Endodermal cell (in vitro differentiated cells): ENCODE data around the gene ATP13A2. TPM values are rescaled to one million over a fixed set of nuclear protein-coding genes. Genes with fewer than 3 reads are reported as not detected.

Experiments
- DNase-seq: peaks from one replicate; pipeline ENCODE4 v3.0.0-alpha.2; 2017
- H3K27ac ChIP-seq: 2 replicates; pipeline ENCODE4 v1.5.1; 2013; ENCODE audit warnings: mild to moderate bottlenecking, low read depth, low read length, moderate library complexity
- H3K27me3 ChIP-seq: 2 replicates; pipeline ENCODE4 v1.6.1; 2013; ENCODE audit warnings: mild to moderate bottlenecking, low read length, moderate library complexity; ENCODE audit not compliant: insufficient read depth, control insufficient read depth, poor library complexity, severe bottlenecking
- H3K36me3 ChIP-seq: 2 replicates; pipeline ENCODE4 v1.7.0; 2013; ENCODE audit warnings: mild to moderate bottlenecking, low read length, moderate library complexity; ENCODE audit not compliant: control insufficient read depth, insufficient read depth
- H3K4me1 ChIP-seq: one replicate; pipeline ENCODE4 v1.7.0; 2013; ENCODE audit warnings: low read length; ENCODE audit not compliant: control insufficient read depth, insufficient read depth
- H3K4me3 ChIP-seq: 2 replicates; pipeline ENCODE4 v1.5.1; 2013; ENCODE audit warnings: mild to moderate bottlenecking, low read length, moderate library complexity
- H3K9ac ChIP-seq: 2 replicates; pipeline ENCODE4 v1.6.1; 2013; ENCODE audit warnings: mild to moderate bottlenecking, low read length, moderate library complexity; ENCODE audit not compliant: poor library complexity, severe bottlenecking; ENCODE audit errors: extremely low read depth
- H3K9me3 ChIP-seq: 2 replicates; pipeline ENCODE4 v1.6.1; 2013; ENCODE audit warnings: mild to moderate bottlenecking, low read length, moderate library complexity; ENCODE audit not compliant: control insufficient read depth
- H3K27ac Mint-ChIP-seq: 2 replicates; pipeline ENCODE4 v1.8.0; 2020; ENCODE audit warnings: mixed read lengths
- H3K27me3 Mint-ChIP-seq: 2 replicates; pipeline ENCODE4 v1.8.0; 2021; ENCODE audit warnings: mild to moderate bottlenecking, mixed read lengths; ENCODE audit not compliant: insufficient read depth
- H3K36me3 Mint-ChIP-seq: 2 replicates; pipeline ENCODE4 v1.8.0; 2020; ENCODE audit warnings: low read depth, mixed read lengths
- H3K4me1 Mint-ChIP-seq: 2 replicates; pipeline ENCODE4 v1.8.0; 2020; ENCODE audit warnings: mixed read lengths
- H3K4me3 Mint-ChIP-seq: 2 replicates; pipeline ENCODE4 v1.8.0; 2020; ENCODE audit warnings: mild to moderate bottlenecking, moderate library complexity, mixed read lengths
- H3K9me3 Mint-ChIP-seq: 2 replicates; pipeline ENCODE4 v1.8.0; 2020; ENCODE audit warnings: mild to moderate bottlenecking, mixed read lengths
- WGBS, 2 experiments: methylation state at CpG; one replicate each; pipeline versions ENCODE4 v1.1.5 to v1.1.7; 2013; ENCODE audit warnings: missing lambda C conversion rate in 2 of 2, mixed read lengths in 1 of 2; ENCODE audit not compliant: insufficient coverage in 1 of 2, insufficient read length in 1 of 2; 5-methylcytosine and 5-hydroxymethylcytosine counted together
- total RNA-seq, 2 donors: library from RNA; stranded (reverse); fragmentation: NEBNext Ultra II Directional in 1 of 2; extraction: Animal tissue kit (Norgen Biotek cat#: 25700) in 1 of 2; gene quantifications; 2 replicates in 1 of 2; 3 replicates in 1 of 2; pipeline ENCODE4 v1.2.1, GENCODE V29; 2021
- TF ChIP-seq, protein P1 (sequence below): fragments of 200-600 bp; sonication (generic); conservative IDR thresholded peaks from 2 replicates; pipeline ENCODE4 v1.5.0; 2021; ENCODE audit warnings: antibody characterized with exemption, mild to moderate bottlenecking

ATP13A2 gene
- total RNA-seq, 2 donors from 2014 or later = 69.4 to 82.6 TPM

DNA sequence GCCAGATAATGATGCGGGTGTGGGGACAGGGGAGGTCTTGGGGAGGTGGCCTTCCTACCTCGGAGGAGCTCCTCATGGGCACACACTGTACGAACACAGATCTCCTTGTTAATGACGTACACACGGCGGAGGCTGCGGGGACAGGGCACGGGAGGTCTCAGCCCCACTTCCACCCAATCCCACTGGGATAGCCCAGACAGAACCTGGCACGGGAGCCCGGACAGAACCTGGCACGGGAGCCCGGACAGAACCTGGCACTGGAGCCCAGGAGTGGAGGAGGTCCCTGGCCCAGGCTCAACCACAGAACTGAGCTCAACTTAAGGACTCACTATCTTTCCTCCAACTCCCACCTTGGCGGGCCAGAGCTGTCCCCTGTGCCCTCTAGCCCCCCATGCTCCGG is 36.5 kb downstream of the ATP13A2 start:
- no peaks in the 10 kb centered on the region for H3K27me3 Mint-ChIP-seq
- peaks cover 30% of the 10 kb centered on the region for H3K36me3 ChIP-seq
- no peak overlapping the region for H3K27ac ChIP-seq
- 95 to 98% methylated on average over 8 to 14 of the region's 14 CpGs for WGBS, 2 experiments
- H3K9ac ChIP-seq = no peak overlapping the region
- no peak overlapping the region for H3K4me3 ChIP-seq
- H3K4me3 Mint-ChIP-seq = no peak overlapping the region
- no peaks in the 10 kb centered on the region for H3K9me3 ChIP-seq
- peaks cover 7% of the 10 kb centered on the region for H3K4me1 ChIP-seq
- no peaks in the 10 kb centered on the region for H3K27me3 ChIP-seq
- TF ChIP-seq, protein P1, sequence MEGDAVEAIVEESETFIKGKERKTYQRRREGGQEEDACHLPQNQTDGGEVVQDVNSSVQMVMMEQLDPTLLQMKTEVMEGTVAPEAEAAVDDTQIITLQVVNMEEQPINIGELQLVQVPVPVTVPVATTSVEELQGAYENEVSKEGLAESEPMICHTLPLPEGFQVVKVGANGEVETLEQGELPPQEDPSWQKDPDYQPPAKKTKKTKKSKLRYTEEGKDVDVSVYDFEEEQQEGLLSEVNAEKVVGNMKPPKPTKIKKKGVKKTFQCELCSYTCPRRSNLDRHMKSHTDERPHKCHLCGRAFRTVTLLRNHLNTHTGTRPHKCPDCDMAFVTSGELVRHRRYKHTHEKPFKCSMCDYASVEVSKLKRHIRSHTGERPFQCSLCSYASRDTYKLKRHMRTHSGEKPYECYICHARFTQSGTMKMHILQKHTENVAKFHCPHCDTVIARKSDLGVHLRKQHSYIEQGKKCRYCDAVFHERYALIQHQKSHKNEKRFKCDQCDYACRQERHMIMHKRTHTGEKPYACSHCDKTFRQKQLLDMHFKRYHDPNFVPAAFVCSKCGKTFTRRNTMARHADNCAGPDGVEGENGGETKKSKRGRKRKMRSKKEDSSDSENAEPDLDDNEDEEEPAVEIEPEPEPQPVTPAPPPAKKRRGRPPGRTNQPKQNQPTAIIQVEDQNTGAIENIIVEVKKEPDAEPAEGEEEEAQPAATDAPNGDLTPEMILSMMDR = no peak
- H3K27ac Mint-ChIP-seq = peak overlapping the region; percentile 39
- H3K36me3 Mint-ChIP-seq = peaks cover 28% of the 10 kb centered on the region
- no peaks in the 10 kb centered on the region for H3K9me3 Mint-ChIP-seq
- peaks cover 3% of the 10 kb centered on the region for H3K4me1 Mint-ChIP-seq
- no peak for DNase-seq

DNA sequence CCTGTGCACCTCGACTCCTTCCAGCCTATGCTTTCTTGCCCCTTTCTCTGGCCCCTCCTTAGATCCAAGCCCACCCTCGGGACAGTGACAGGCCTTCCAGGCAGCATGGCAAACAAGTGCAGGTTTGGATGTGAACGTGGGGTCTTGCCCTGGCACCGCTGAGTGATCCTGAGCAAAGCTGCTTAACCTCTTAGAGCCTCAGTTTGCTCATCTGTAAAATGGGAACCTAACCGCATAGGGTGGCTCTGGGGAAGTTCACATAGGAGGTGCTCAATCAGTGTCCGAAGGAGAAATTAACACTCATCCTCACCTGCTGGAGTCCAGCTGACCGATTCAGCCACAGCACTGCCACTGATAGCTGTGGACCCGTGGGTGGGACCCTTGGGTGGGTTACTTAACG is 38.5 kb downstream of the ATP13A2 start:
- no peak overlapping the region for H3K4me3 ChIP-seq
- no peak overlapping the region for H3K9ac ChIP-seq
- H3K27me3 Mint-ChIP-seq = no peaks in the 10 kb centered on the region
- H3K9me3 ChIP-seq = no peaks in the 10 kb centered on the region
- H3K27me3 ChIP-seq = no peaks in the 10 kb centered on the region
- TF ChIP-seq, protein P1 = no peak
- H3K4me3 Mint-ChIP-seq = no peak overlapping the region
- DNase-seq = no peak
- no peak overlapping the region for H3K27ac ChIP-seq
- no peaks in the 10 kb centered on the region for H3K4me1 ChIP-seq
- peak overlapping the region; percentile 31 for H3K27ac Mint-ChIP-seq
- no peaks in the 10 kb centered on the region for H3K4me1 Mint-ChIP-seq
- H3K36me3 Mint-ChIP-seq = peaks cover 36% of the 10 kb centered on the region
- no peaks in the 10 kb centered on the region for H3K9me3 Mint-ChIP-seq
- 93 to 96% methylated on average over 7 to 9 of the region's 9 CpGs for WGBS, 2 experiments
- H3K36me3 ChIP-seq = peaks cover 35% of the 10 kb centered on the region

DNA sequence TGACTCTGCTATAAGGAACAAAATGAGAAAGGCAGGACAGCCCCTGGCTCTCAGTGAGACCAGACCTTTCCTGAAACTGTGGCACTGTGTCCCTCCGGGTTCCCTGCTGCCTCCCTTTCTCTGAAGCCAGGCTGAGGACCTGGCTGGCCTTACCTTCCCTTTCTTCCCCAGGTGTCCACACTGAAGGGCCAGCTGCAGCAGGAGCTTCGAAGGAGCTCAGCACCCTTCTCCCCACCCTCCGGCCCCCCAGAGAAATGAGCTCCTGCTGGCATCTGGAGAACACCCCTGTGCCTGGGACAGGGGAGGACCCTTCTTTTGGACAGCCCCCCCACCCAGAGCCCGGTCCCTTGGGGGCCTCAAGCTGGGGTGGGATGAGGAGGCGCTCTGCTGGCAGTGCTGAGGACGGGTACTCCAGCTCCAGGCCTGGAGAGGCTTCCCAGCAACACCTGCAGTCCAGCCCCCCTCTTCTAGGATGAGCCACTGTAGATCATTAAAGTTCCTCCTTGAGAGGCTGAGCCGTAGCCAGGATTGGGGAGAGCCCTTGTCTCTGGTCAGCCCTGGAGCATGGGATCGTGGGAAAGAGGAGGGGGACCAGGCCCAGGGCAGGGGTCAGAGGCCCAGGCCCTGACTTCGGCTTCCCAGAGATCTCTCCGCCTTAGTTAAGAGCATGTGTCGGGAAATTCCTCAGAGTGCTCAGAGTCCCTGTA is 39.4 kb downstream of the ATP13A2 start:
- Histone ChIP-seq H3K9me3 (no peaks in the 10 kb centered on the region), H3K4me3 (no peak overlapping the region), H3K9ac (no peak overlapping the region), H3K27ac (peak overlapping the region; percentile 63), H3K4me1 (no peaks in the 10 kb centered on the region), H3K36me3 (peaks cover 36% of the 10 kb centered on the region), H3K27me3 (no peaks in the 10 kb centered on the region)
- Mint-ChIP-seq H3K4me1 (no peaks in the 10 kb centered on the region), H3K9me3 (no peaks in the 10 kb centered on the region), H3K27me3 (no peaks in the 10 kb centered on the region), H3K27ac (peak overlapping the region; percentile 31), H3K36me3 (peaks cover 37% of the 10 kb centered on the region), H3K4me3 (no peak overlapping the region)
- TF ChIP-seq, protein P1 = no peak
- WGBS, 2 experiments = 84 to 93% methylated on average over 6 to 11 of the region's 11 CpGs
- no peak for DNase-seq
